ENCODE data around the gene PNPLA5. TPM values are rescaled to one million over a fixed set of nuclear protein-coding genes. Genes with fewer than 3 reads are reported as not detected.

PNPLA5 gene
- total and polyA plus RNA-seq, 2 of the 13 experiments (the other 11 are each of a cell fraction or from before 2014, with no cell fraction given) = not detected

- no peak for TF ChIP-seq MTF2 (CRISPR knock-in tag; IDR thresholded peaks at IDR 0.05; ENCODE audit: borderline replicate concordance)
- TF ChIP-seq NFATC3 (CRISPR knock-in tag; IDR thresholded peaks at IDR 0.05) = no peak
- no peak for TF ChIP-seq CEBPG (CRISPR knock-in tag; IDR thresholded peaks at IDR 0.05)
- TF ChIP-seq ZFP62 (CRISPR knock-in tag; IDR thresholded peaks at IDR 0.05) = no peak
- TF ChIP-seq CENPBD1 (CRISPR knock-in tag; IDR thresholded peaks at IDR 0.05; ENCODE audit: borderline replicate concordance, low read depth) = no peak
- TF ChIP-seq MAFK (conservative IDR thresholded peaks at IDR 0.05 in 1 of 2, IDR thresholded peaks at IDR 0.05 in 1 of 2; ENCODE audit: low read length in 2 of 2) = no peak
- TF ChIP-seq NFIC (IDR thresholded peaks at IDR 0.05; ENCODE audit: low read length) = no peak
- TF ChIP-seq HNRNPL (IDR thresholded peaks at IDR 0.05; ENCODE audit: low read depth, low read length) = no peak
- no peak for TF ChIP-seq ZBTB49 (CRISPR knock-in tag; IDR thresholded peaks at IDR 0.05; ENCODE audit: borderline replicate concordance)
- no peak for TF ChIP-seq JARID2 (CRISPR knock-in tag; IDR thresholded peaks at IDR 0.05; ENCODE audit: insufficient replicate concordance)
Measured at GRCh38 chr22:43837666-43838065, 54.1 kb downstream of the PNPLA5 start (continued).

GRCh38 chr22:43835736-43836135 is 56.1 kb downstream of the PNPLA5 start:
- Histone ChIP-seq H3K27ac (ENCODE audit: extremely low read length, insufficient read depth, low read length) (no peak overlapping the region), H3K36me3 (replicated peaks in 1 of 2; ENCODE audit: control insufficient read depth in 1 of 2, insufficient read depth in 2 of 2, low read length in 2 of 2) (no peaks in the 10 kb centered on the region), H3K4me3 (replicated peaks in 1 of 3; ENCODE audit: insufficient read depth in 1 of 3, low read depth in 2 of 3, low read length in 3 of 3) (no peak overlapping the region), H2AFZ (ENCODE audit: low read length) (no peak overlapping the region), H3K4me2 (ENCODE audit: low read depth, low read length) (no peak overlapping the region), H3K79me2 (ENCODE audit: insufficient read depth, low read length) (no peaks in the 10 kb centered on the region), H4K20me1 (ENCODE audit: insufficient read depth, low read length) (peaks cover 2% of the 10 kb centered on the region; the same call in 1 of the 2 replicates), H3K27me3 (ENCODE audit: control insufficient read depth in 1 of 2, insufficient read depth in 2 of 2, low read length in 2 of 2) (peaks cover 3 to 19% of the 10 kb centered on the region in 2 experiments; a peak in 4 of 5 replicates), H3K9me3 (ENCODE audit: low read length) (no peaks in the 10 kb centered on the region), H3K9ac (ENCODE audit: insufficient read depth, low read depth, low read length) (no peak overlapping the region), H3K4me1 (ENCODE audit: insufficient read depth, low read length) (no peaks in the 10 kb centered on the region)
- CTCF ChIA-PET (ENCODE audit: low intra/inter-chr PET ratio, low total read pairs) = no interaction called here
- TF ChIP-seq DBP (CRISPR knock-in tag; IDR thresholded peaks at IDR 0.05; ENCODE audit: not compliant biosample characterization) = no peak
- no peak for TF ChIP-seq ZNF354B (CRISPR knock-in tag; IDR thresholded peaks at IDR 0.05)
- intact Hi-C loops (cut with micrococcal nuclease; ENCODE audit: unreplicated experiment) = no loop called here
- DNase-seq (ENCODE audit: low spot score) (no peak), ATAC-seq (no peak), FAIRE-seq (no peak)
- in situ Hi-C loops (cut with HindIII; ENCODE audit: extremely low pct_ligation_motif_present, low pct_unique_long_range_greater_than_20kb) = no loop called here
- WGBS (ENCODE audit: low lambda C conversion rate) = 24% methylated on average over 11 of the region's 13 CpGs
- POLR2A ChIA-PET = no interaction called here
- no TSS peak for BruUV-seq (replicated peaks)

Measured in HepG2 (cell line).